HG03095 (cell line): ENCODE results near the gene PDGFA.

Experiments used
- ATAC-seq: cut with Tn5 transposase; IDR thresholded peaks from one replicate; pipeline ENCODE4 v1.9.1; 2021; ENCODE audit warnings: moderate library complexity; ENCODE audit not compliant: unreplicated experiment

Gene PDGFA

DNA sequence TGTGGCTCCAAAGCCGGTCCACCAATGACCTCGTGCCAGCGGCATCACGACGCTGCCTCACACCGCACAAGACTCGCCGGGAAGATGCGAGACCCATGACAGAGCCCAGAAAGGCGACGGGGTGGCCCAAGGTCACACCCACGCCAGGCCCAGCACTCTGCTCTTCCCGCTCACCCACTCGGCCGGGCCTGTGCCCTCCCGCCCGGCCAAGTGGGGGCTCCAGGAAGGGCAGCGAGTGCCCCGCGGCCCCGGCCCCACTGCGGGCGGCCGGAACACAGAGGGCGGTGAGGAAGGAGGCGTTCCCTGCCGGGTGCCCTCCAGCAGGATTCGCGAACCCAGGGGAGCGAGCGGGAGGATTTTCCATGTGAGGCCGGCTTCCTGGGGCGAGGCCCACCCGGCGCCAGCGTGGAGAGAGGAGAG lies 56.3 kb downstream of the PDGFA start:
- ATAC-seq: no peak

DNA sequence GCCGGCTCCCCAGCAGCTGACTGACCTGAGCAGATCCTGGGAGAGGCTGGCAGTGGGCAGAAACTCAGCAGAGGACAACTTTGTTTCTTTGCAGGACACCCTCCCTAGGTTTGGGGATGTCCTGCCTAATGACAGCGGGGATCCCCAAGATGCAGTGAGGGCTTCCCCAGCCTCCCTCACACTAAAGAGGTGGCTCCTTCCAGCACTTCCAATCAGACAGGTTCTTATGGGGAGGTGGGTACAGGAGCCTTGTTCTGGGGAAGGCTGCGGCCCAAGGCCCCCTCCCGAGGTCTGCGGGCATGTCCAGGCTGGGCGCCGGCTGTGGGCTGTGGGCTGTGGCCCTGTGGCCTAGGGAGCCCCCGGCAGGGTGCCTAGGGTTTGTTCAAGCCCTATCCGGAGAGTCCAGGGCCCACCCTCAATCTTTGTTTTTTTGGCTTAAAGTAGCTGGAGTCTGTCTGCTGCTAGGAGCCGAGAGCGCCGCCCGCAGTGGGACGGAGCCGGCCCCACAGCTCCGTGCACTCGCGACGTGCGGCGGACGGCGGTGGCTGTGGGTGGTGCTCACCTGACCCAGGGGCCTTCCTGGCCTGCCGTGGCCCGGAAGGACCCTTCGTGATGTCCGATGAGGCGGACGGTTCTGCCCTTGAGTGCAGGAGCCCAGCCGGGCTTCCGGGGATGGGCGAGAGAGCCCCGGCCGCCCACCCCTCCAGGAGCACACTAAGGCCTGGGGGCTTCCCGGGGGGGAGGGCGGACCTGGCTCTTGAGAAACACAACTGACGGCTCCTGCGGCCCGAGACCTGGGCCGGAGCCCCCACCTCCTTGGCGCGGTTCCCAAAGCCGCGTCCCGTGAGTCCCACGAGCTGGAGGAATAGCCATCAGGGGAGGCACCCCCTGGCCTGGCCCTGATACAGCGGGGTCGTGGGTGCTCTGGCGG lies 57.2 kb downstream of the PDGFA start:
- no peak for ATAC-seq

DNA sequence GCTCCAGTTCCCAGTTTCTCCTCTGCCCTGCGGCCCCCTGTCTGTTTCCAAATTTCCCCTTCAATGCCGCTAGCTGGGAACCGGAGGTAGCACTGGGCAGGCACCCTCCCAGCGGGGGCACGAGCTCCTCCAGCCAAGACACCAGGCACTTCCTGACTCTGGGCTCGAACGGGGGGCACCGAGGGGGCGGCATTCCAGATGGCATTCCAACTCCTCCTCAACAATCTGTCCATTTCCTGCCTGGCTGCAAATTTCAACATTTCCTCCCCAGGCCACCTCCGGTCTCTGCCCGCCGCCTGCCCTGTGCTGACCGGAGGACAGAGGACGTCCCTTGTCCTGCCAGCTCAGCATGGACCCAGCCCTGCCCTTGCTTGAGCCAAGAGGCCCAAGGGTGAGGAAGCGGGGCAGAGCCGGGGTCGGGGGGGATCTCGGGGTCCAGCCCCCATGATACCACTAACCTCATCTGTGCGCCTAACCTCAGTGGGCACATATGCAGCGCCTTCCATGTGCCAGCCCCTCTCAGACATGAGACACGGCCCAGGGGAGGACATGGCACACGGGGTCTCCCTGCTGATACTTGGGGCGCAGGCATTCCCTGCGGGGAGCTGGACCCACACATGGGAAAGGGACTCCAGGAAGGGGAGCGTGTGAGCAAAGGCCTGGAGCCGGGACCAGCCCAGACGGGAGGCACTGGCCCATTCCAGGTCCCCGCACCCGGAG lies 58.0 kb downstream of the PDGFA start:
- ATAC-seq: no peak

DNA sequence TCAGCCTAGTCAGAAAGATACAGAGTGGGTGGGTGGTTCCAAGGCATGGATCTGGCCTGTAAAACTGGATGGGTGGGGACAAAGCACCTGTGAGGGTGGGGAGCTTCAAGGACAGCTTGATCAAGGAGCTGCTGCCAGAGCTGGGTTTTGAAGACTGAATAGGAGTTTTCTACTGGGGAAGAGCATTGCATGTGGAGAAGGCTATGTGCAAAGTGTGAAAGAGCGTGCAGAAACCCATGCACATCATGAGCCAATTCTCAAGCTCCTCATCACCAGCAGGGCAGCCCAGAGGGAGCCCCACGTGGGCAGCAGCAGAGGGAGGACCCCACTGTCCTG lies 58.6 kb downstream of the PDGFA start:
- ATAC-seq: no peak

DNA sequence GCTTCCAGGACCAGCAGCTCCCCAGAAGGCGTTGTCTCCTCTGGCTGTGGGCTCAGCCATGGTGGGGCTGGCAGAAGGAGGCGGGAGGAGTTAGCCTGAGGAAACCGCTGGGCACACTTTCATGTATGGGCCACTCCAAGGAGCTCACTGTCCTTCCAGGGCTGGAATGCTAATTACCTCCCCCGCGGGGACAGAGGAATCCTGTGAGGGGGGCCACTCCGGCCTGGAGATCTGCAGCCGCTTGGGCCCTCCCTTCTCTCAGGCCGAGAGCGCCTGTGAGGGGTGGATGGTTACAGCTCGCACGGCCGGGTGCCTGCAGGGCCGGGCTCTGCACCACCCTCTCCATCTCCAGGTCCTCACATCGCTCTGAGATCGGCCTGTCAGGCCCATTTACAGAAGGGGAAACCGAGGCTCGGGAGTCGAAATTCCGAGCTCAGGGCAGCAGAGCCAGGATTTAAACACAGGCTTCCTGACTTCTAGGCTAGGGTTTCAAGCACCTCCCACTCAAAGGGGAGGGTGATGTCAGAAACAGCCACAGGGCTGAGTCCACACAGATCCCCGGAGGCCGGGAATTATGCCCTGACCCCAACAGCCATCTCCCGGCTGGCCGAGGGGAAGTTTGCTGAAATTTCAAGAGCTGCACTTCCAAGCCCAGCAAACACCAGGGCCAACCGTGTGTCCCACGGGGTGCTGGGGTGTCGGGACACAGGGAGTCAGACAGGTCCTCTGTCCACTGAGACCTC lies 59.1 kb downstream of the PDGFA start:
- no peak for ATAC-seq

DNA sequence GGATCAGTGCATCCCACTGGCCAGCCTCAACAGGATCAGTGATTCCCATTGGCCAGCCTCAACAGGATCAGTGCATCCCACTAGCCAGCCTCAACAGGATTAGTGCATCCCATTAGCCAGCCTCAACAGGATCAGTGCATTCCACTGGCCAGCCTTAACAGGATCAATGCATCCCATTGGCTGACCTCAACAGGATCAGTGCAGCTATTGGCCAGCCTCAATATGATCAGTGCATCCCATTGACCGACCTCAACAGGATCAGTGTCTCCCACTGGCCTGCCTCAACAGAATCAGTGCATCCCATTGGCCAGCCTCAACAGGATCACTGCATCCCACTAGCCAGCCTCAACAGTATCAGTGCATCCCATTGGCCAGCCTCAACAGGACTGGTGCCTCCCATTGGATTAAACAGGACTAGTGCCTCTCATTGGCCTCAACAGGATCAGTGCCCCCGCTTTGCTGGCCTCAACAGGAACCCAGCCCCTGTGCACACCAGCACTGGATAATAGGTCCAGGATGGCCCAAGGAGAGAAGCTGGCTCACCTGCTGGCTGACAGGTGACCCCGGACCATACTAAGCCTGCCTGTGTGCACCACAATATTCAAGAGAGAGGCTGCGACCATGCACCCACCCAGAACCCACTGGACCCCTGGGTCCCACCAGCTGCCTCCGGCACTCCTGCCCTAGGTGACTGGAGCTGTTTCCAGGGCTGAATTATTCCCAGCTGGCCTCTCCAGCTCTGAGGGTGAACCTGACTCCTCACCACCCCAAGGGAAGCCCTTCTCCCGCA lies 59.9 kb downstream of the PDGFA start:
- no peak for ATAC-seq

DNA sequence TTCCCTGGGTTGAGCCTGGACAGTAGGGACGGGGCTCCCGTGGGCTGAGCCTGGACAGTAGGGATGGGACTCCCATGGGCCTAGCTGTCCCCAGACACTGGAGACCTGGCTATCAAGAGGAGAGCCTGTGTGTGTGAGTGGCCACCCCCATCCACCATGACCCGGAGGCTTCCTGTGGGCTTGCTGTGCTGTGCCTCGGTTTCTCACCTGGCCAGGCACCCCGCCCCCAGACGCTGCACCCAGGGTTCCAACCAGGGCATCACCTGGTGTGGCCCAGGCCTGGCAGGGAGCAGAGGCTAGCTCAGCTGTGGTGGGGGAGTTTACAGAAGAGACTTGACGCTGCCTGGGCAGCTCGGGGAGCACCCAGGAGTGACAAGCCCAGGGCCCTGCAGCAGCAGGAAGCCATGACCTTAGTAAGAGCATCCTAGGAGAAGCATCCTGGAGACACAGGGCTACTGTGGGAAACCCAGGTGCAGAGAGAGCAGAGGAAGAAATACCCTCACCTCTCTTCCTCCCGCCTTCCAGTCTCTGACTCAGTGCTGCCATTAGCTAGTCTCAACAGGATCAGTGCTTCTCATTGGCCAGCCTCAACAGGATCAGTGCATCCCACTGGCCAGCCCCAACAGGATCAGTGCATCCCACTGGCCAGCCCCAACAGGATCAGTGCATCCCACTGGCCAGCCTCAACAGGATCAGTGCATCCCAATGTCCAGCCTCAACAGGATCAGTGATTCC lies 61.0 kb downstream of the PDGFA start:
- no peak for ATAC-seq

DNA sequence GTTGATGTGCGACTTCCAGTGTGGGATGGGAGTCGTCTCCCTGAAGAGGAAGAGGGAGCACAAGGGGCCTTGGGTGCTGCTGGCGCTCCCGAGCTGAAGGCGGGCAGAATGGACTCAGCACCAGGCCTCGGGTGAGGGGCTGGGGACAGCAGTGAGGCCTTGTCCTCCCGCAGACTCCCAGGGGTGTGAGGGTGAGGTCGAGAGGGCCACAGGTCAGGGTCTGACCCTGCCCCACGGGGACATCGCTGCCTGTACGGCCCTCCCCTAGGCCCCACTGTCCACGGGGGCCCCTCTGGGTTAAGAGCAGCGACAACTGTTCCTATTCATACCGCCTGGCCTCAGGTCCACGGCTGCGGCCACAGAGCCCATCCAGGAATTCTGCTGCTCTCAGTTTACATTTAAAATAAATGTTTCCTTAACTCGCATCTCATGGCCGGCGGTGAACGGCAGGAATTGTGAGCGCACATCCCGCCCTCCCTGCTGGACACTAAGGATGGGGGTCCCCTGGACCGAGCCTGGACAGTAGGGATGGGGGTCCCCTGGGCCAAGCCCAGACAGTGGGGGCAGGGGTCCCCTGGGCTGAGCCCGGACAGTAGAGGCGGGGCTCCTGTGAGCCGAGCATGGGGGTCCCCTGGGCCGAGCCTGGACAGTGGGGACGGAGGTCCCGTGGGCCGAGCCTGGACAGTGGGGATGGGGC lies 61.7 kb downstream of the PDGFA start:
- ATAC-seq: no peak

DNA sequence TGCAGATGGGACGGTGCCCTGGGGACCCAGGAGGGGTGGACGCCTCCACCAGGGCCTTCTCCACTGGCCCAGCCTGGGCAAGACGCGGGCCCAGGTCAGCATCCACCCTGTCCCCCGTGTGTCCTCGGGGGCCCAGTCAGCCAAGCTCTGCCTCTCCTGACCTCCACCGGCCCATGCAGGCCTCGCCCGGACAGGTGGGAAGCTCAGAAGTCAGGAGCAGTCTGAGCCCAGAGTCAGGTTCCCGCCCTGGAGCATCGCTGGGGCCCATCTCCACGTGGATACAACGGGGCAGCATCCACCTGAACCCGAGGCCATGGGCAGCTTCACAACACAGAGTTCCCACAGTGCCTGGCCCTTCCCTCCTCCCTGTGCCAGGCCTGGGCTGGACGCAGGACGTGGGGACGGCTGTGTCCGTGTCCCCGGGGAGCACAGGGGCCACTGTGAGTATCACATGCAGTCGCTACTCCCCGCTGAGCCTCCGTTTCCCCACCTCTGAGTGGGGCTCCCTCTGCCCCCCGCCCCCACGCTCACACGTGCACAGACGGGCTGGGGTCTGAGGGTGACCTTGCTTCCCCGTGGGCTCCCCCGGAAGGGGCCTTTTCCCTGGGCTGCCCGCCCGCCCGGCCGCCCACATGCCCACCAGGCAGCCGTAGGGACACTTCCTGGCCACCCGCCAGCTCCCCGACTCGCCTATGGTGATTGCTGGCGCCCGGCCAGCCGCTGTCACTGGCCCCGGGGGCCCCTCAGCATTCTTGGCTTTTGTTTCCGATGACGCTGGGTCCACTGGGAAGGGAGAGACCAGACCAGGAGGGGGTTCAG lies 64.3 kb downstream of the PDGFA start:
- ATAC-seq: no peak

DNA sequence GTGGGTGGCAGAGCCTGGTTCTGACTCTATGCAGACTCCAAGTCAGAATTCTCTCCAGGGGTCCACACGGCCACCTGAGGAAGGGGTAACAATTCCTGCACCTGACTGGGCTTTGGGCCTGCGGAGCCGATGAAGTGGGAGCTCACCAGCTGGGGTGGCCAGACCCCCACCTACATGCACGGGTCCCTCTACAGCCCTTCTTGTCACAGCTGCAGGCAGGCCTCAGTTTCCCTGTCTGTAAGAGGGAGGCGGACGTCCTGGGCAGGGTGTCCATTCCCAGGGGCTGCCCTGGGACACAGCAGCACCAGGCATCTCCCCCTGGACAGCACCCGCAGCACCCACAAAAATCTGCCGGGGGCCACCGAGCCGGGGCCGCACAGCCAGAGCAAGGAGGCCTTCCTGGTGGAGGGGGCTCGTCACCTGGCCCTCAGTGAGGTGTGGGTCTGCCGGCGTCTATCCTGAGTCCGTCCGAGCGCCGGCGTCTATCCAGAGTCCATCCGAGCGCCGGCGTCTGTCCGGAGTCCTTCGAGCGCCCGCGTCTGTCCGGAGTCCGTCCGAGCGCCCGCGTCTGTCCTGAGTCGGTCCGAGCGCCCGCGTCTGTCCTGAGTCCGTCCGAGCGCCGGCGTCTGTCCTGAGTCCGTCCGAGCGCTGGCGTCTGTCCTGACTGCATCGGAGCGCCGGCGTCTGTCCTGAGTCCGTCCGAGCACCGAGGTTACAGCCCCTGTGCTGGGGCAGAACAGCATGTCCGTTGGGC lies 65.1 kb downstream of the PDGFA start:
- ATAC-seq: no peak

DNA sequence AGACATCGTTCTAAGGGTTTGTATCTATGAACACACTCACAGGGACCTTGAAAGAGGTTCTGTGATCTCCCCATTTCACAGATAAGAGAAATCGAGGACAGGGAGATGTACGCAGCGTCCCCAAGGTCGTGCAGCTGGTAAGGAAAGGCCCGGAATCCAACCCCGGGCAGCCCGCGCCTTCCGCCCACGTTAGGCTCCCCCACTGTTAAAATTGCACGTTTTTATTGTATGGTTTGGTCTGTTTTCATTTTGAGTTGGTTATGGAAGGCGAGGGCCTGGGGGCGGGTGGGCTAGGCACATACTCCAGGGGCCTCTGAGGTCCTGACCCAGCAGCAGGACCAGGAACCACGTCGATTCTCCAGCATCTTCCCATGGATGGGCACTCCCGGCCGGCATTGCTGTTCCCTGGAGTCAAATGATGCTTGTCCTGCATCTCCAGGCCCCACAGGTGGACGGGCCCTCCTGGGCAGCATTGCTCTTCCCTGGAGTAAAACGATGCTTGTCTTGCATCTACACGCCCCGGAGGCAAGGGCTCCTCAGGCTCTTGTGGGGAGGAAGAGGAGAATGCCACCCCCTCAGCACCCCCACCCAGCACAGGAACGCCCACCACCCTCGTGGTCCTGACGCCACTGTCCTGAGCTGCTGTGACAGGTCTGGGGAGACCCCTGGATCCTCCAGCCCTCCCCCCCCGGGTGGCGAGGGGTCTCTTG lies 65.9 kb downstream of the PDGFA start:
- ATAC-seq: no peak

DNA sequence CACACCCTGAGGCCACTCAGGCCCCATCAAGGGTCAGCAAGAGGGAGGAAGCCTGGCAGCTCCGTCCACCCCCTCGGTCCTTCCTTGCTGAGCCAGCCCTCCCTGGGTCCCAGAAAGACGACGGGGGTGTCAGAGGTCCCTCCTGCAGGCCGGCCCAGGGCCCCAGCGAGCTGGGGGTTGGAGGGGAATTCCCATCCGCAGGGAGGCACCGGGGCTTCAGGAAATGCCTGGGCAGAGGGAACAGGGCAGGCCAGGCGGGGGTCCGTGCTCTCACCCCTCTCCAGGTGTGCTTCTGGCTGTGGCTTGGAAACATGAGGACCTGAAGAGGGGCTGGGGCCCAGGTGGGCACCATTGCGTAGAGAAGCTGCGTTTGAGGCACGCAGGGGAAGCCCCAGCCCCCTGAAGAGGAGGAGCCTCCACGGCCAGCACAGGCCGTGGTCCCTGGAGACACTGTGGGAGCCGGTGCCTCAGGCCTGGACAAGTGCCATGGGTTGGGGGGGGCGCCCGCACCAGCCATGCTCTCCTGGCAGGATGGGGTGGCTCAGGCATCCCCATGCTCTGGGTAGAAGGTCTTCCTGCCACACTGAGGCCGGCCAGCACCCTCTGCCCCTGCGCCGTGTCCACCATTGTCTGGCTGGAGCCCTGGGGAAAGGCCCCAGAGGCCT lies 66.7 kb downstream of the PDGFA start:
- ATAC-seq: no peak

DNA sequence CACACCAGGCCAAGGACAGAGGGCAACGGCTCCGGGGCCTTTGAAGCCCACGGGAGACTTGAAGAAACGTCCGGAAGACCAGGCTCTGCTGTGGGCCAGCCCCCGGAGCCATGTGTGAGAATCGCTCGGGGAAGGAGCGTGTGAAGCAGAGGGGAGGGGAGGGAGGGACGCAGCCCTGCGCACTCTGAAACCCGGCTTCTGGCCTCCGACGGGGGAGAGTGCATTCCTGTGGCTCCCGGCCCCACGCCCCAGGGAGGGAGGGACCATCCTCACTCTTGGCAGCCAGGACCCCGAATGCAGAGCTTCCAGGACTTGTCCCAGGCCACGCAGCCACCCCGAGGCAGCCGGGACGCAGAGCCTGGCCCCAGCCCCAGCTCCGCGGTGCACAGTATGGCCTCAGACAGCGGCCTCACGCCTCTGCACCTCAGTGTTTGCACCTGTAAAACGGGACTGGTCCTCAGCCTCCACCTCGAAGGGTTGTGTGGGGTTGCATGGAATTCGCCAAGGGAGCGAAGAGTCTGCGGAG lies 67.4 kb downstream of the PDGFA start:
- ATAC-seq: no peak

DNA sequence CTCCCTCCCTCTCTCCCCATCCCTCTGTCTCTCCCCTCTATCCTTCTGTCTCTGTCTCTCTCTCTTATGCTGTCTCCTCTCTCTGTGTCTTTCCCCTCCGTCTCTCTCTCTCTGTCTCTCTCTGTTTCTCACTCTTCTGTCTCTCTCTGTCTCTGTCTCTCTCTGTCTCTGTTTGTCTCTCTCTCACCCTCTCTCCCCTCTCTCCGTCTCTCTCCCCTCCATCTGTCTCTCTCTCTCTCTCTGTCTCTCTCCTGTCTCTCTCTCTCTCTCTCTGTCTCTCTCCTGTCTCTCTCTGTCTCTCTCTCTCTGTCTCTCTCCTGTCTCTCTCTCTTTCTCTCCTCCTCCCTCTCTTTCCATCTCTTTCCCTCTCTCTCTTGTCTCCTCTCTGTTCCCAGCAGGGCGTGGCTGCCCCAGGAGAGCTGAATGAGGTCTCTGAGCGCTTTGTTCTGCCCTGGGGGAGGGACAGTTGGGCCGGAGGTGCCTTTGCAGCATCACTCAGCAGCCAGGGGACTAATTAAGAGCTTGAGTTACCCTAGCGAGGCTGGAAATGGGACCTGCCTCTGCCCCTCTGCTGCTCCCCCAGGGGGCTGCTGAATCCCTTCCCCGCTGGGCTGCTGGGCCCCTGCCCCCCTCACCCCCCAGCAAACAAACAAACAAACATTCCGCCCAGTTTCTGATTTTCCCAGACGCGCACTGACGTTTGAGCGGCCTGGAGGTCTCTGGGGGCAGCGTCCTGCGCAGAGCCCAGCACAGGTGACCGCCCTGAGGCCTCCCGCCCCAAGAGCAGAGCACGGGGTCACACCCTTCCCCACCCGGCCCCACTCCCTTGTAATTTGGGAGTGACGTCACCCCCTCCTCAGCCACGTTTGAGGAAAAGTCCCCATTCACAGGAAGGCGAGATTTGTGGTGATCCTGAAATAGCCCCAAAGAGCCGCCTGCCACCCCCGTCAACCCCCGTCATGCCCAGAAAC lies 68.1 kb downstream of the PDGFA start:
- no peak for ATAC-seq

DNA sequence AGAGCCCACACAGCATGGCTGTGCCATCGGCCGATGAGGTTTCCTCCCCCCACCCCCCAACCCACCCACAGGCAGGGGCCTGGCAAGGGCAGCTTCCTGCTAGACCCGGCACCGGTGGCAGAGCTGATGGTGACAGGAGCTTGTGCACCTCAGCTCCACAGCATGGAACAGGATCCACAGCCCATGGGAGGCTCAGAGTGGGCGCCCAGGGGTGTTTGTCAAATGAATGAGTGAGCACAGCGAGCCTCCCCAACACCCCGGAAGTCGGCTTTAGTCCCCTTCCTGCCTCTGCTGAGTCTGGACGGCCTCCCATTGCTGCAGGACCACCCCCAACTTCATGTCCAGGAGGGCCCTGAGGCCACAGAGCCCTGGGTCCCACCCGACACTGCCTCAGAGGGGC lies 68.9 kb downstream of the PDGFA start:
- no peak for ATAC-seq
